B cell (primary cell): ENCODE results near the gene FAM107B. TPM values are rescaled to one million over a fixed set of nuclear protein-coding genes. Genes with fewer than 3 reads are reported as not detected.

Experiments used
- ATAC-seq: fragments of 200-7000 bp; cut with Tn5 transposase; one replicate; pipeline ENCODE4 v1.10.0; 2021; ENCODE audit warnings: low read depth, mild to moderate bottlenecking, moderate number of reproducible peaks, moderate library complexity
- CTCF ChIA-PET: fragments of 350-600 bp; sonication (Branson Sonifier 250); formaldehyde crosslinking; loops from one replicate; lab custom pipeline; 2021; ENCODE audit warnings: antibody characterized with exemption, inconsistent platforms; lab: Charles Lee
- POLR2A ChIA-PET: fragments of 350-600 bp; sonication (Branson Sonifier 250); formaldehyde crosslinking; loops from one replicate; lab custom pipeline; 2021; ENCODE audit warnings: antibody characterized with exemption; lab: Charles Lee
- DNase-seq: peaks from one replicate; pipeline ENCODE4 v3.0.0; 2013
- H2AFZ ChIP-seq: 2 replicates; pipeline ENCODE4 v1.6.1; 2012; ENCODE audit warnings: mild to moderate bottlenecking, low read depth, low read length; ENCODE audit not compliant: insufficient read depth, poor library complexity, severe bottlenecking
- H3K27ac ChIP-seq, 2 donors: 1 replicate in 1 of 2; 2 replicates in 1 of 2; pipeline ENCODE4 v1.5.1; 2012 to 2013; ENCODE audit warnings: low read length in 2 of 2, mild to moderate bottlenecking in 2 of 2, moderate library complexity in 1 of 2
- H3K27me3 ChIP-seq, 4 experiments: fragments of 200-600 bp in 1 of 4; sonication (generic) in 1 of 4; replicated peaks in 1 of 4; 1 replicate in 2 of 4; 2 replicates in 2 of 4; pipeline versions ENCODE4 v1.6.1 to v1.7.0; 2013 to 2016; ENCODE audit warnings: low read length in 3 of 4, mild to moderate bottlenecking in 2 of 4, mixed read lengths in 1 of 4, moderate library complexity in 1 of 4; ENCODE audit not compliant: insufficient read depth in 4 of 4, control insufficient read depth in 3 of 4; ENCODE audit errors: control extremely low read depth in 1 of 4
- H3K36me3 ChIP-seq, 2 experiments: replicated peaks in 1 of 2; 1 replicate in 1 of 2; 2 replicates in 1 of 2; pipeline versions ENCODE4 v1.6.1 to v1.7.1; 2013; ENCODE audit warnings: low read length in 1 of 2; ENCODE audit not compliant: insufficient read depth in 2 of 2, control insufficient read depth in 1 of 2; ENCODE audit errors: control extremely low read depth in 1 of 2, extremely low read depth in 1 of 2
- H3K4me1 ChIP-seq, 2 donors: fragments of 200-600 bp in 1 of 2; sonication (generic) in 1 of 2; 1 replicate in 1 of 2; 2 replicates in 1 of 2; pipeline versions ENCODE4 v1.5.1 to v1.6.1; 2013 to 2017; ENCODE audit warnings: low read length in 2 of 2; ENCODE audit not compliant: control insufficient read depth in 2 of 2, insufficient read depth in 2 of 2
- H3K4me2 ChIP-seq: replicated peaks from 2 replicates; pipeline ENCODE3; 2012; ENCODE audit warnings: mild to moderate bottlenecking, low read depth, low read length; ENCODE audit not compliant: poor library complexity, severe bottlenecking
- H3K4me3 ChIP-seq, 5 experiments: fragments of 200-600 bp in 1 of 5; sonication (generic) in 1 of 5; 1 replicate in 3 of 5; 2 replicates in 2 of 5; pipeline versions ENCODE4 v1.5.1 to v1.7.0; 2011 to 2016; ENCODE audit warnings: low read length in 4 of 5, mild to moderate bottlenecking in 4 of 5, low read depth in 2 of 5, control low read depth in 1 of 5, moderate library complexity in 1 of 5; ENCODE audit not compliant: insufficient read depth in 1 of 5; ENCODE audit errors: control extremely low read depth in 1 of 5, extremely low read depth in 1 of 5
- H3K79me2 ChIP-seq: fragments of 200-600 bp; sonication (generic); one replicate; pipeline ENCODE4 v1.6.0; 2016; ENCODE audit warnings: low read length; ENCODE audit not compliant: control insufficient read depth, insufficient read depth
- H3K9ac ChIP-seq: fragments of 200-600 bp; sonication (generic); 2 replicates; pipeline ENCODE4 v1.6.1; 2017; ENCODE audit warnings: mild to moderate bottlenecking, low read length, moderate library complexity
- H3K9me3 ChIP-seq, 3 donors: one replicate each; pipeline versions ENCODE4 v1.6.1 to v1.7.1; 2013; ENCODE audit warnings: low read length in 2 of 3; ENCODE audit not compliant: control insufficient read depth in 2 of 3, insufficient read depth in 1 of 3; ENCODE audit errors: control extremely low read depth in 1 of 3
- H4K20me1 ChIP-seq: 2 replicates; pipeline ENCODE4 v1.6.0; 2012; ENCODE audit warnings: mild to moderate bottlenecking, low read length; ENCODE audit not compliant: insufficient read depth, control insufficient read depth, poor library complexity, severe bottlenecking
- H3K27ac Mint-ChIP-seq: one replicate; pipeline ENCODE4 v1.8.0; 2021; ENCODE audit warnings: mixed read lengths
- H3K27me3 Mint-ChIP-seq: one replicate; pipeline ENCODE4 v1.8.0; 2021; ENCODE audit warnings: mixed read lengths
- H3K4me1 Mint-ChIP-seq: one replicate; pipeline ENCODE4 v1.8.0; 2021; ENCODE audit warnings: mixed read lengths
- H3K4me3 Mint-ChIP-seq: one replicate; pipeline ENCODE4 v1.8.0; 2021; ENCODE audit warnings: mixed read lengths
- H3K9me3 Mint-ChIP-seq: one replicate; pipeline ENCODE4 v1.8.0; 2022; ENCODE audit warnings: mixed read lengths; ENCODE audit not compliant: insufficient read depth
- EZH2 ChIP-seq: IDR thresholded peaks from 2 replicates; pipeline ENCODE4 v1.6.1; 2012; ENCODE audit warnings: borderline replicate concordance, low read depth, mild to moderate bottlenecking, moderate library complexity, low read length; ENCODE audit not compliant: insufficient read depth, poor library complexity, severe bottlenecking
- WGBS: methylation state at CpG from one replicate; pipeline ENCODE4 v1.1.5; 2013; ENCODE audit warnings: missing lambda C conversion rate; ENCODE audit not compliant: insufficient coverage; 5-methylcytosine and 5-hydroxymethylcytosine counted together
- intact Hi-C: fragments of 100-400 bp; cut with micrococcal nuclease; formaldehyde crosslinking; loops from one replicate; pipeline ENCODE4 v1.10.0; 2022
- polyA plus RNA-seq: library from polyadenylated mRNA; depleted of rRNA; stranded (reverse); fragments of >200 nt; gene quantifications from 2 replicates; pipeline ENCODE4 v1.2.3, GENCODE V29; 2012
- total RNA-seq, 2 donors: library from RNA; stranded (reverse); fragments of 120-200 nt in 1 of 2; gene quantifications; 1 replicate in 1 of 2; 2 replicates in 1 of 2; pipeline versions ENCODE4 v1.2.3 to v1.2.4, GENCODE V29; 2013 to 2022
- TF ChIP-seq, protein P1 (sequence below): fragments of 200-600 bp; IDR thresholded peaks from one replicate; pipeline ENCODE4 v1.8.0; 2022; ENCODE audit warnings: antibody characterized with exemption, mild to moderate bottlenecking

Gene FAM107B
- total and polyA plus RNA-seq, 2 donors (not counting 1 experiment from before 2014, with no cell fraction given), result 31.9 to 318 TPM

DNA sequence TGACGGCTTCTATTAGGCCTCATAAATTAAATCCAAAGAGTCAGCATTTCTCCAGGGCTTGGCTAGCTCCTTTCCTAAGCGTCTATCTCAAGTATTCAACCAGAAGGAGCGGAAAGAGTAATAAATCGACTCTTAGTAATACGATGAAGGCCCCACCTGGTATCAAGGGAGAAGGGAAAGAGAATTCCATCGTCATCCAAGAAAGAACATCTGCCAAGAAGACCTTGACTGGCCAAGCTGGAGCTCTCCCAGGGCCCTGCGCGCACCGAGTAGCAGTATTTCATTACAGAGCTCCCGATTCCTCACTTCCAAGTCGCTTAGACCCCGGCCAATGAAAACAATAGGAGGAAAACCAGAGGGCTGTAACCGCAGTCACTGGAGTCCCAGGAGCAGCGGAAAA is 266.0 kb downstream of the FAM107B start:
- POLR2A ChIA-PET, result interaction anchor here (0.5 kb wide), 2 partner anchors 155 to 354 kb away, joined by 6 to 7 read pairs; no protein-coding TSS in a partner anchor
- WGBS, result 94% methylated on average over 13 of the region's 14 CpGs
- ATAC-seq (no peak), DNase-seq (no peak)
- Mint-ChIP-seq H3K4me1 (peaks cover 26% of the 10 kb centered on the region), H3K27me3 (no peaks in the 10 kb centered on the region), H3K4me3 (no peak overlapping the region), H3K27ac (no peak overlapping the region), H3K9me3 (no peaks in the 10 kb centered on the region)
- H3K36me3 ChIP-seq, result peaks cover 7 to 29% of the 10 kb centered on the region in 2 experiments
- H4K20me1 ChIP-seq, result no peaks in the 10 kb centered on the region
- no peak overlapping the region for H2AFZ ChIP-seq
- H3K4me1 ChIP-seq, result peaks cover 18 to 19% of the 10 kb centered on the region in 2 donors
- peaks cover 0 to 2% (median 0%) of the 10 kb centered on the region in 3 donors for H3K9me3 ChIP-seq
- no peak overlapping the region for H3K4me3 ChIP-seq
- intact Hi-C loops, result no loop called here
- H3K4me2 ChIP-seq, result no peak overlapping the region
- H3K79me2 ChIP-seq, result no peaks in the 10 kb centered on the region
- CTCF ChIA-PET, result interaction anchor here (1.3 to 3.7 kb wide), 2 partner anchors 9 to 20 kb away, joined by 3 to 13 read pairs; no protein-coding TSS in a partner anchor
- no peak overlapping the region for H3K27ac ChIP-seq
- H3K27me3 ChIP-seq, result no peaks in the 10 kb centered on the region
- H3K9ac ChIP-seq, result no peak overlapping the region
- TF ChIP-seq, protein P1, sequence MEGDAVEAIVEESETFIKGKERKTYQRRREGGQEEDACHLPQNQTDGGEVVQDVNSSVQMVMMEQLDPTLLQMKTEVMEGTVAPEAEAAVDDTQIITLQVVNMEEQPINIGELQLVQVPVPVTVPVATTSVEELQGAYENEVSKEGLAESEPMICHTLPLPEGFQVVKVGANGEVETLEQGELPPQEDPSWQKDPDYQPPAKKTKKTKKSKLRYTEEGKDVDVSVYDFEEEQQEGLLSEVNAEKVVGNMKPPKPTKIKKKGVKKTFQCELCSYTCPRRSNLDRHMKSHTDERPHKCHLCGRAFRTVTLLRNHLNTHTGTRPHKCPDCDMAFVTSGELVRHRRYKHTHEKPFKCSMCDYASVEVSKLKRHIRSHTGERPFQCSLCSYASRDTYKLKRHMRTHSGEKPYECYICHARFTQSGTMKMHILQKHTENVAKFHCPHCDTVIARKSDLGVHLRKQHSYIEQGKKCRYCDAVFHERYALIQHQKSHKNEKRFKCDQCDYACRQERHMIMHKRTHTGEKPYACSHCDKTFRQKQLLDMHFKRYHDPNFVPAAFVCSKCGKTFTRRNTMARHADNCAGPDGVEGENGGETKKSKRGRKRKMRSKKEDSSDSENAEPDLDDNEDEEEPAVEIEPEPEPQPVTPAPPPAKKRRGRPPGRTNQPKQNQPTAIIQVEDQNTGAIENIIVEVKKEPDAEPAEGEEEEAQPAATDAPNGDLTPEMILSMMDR, result no peak
- TF ChIP-seq EZH2, result no peak

DNA sequence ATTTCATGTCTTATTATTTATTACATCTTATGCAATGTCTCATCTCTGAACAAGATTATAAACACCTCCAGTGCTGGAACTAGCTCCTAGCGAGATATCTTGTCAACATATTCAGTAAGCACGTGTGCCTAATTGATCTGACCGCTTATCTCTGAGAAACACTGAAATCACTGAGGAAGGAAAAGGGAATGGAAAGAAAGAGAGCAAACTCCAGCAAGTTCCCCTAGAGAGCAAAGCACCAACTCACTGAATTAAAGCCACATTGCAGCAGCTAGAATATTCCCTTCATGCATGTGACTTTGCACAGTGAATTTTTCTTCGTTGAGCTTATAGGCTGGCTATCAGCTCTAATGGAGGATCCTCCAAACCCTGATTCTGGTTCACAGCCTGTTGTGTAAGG is 266.9 kb downstream of the FAM107B start:
- intact Hi-C loops, result no loop called here
- Mint-ChIP-seq H3K27me3 (no peaks in the 10 kb centered on the region), H3K9me3 (no peaks in the 10 kb centered on the region), H3K27ac (no peak overlapping the region), H3K4me1 (peaks cover 35% of the 10 kb centered on the region), H3K4me3 (peak overlapping the region; percentile 6)
- peaks cover 21 to 23% of the 10 kb centered on the region in 2 donors for H3K4me1 ChIP-seq
- H3K79me2 ChIP-seq, result no peaks in the 10 kb centered on the region
- no peak overlapping the region for H2AFZ ChIP-seq
- H3K27ac ChIP-seq, result no peak overlapping the region
- no peaks in the 10 kb centered on the region for H4K20me1 ChIP-seq
- TF ChIP-seq, protein P1, result no peak
- TF ChIP-seq EZH2, result no peak
- ATAC-seq (no peak), DNase-seq (no peak)
- H3K4me3 ChIP-seq, result no peak overlapping the region
- H3K4me2 ChIP-seq, result no peak overlapping the region
- peaks cover 7 to 25% of the 10 kb centered on the region in 2 experiments for H3K36me3 ChIP-seq
- WGBS, result 40% methylated on average over 1 of the region's 4 CpGs
- no peak overlapping the region for H3K9ac ChIP-seq
- ChIA-PET POLR2A (no interaction called here), CTCF (interaction anchor here (0.9 to 3.7 kb wide), 3 partner anchors 8 to 329 kb away, joined by 3 to 13 read pairs (median 3); no protein-coding TSS in a partner anchor)
- H3K27me3 ChIP-seq, result no peaks in the 10 kb centered on the region
- peaks cover 0 to 2% (median 0%) of the 10 kb centered on the region in 3 donors for H3K9me3 ChIP-seq
